IPS-15b (cell line): Measurements from ENCODE around the gene NUTM2G.
"Not testable (repeated sequence)": the region's sequence is repeated elsewhere in the genome, so short reads cannot be mapped to it uniquely, and the experiment has no call there.

Experiments used
- H3K27me3 ChIP-seq: one replicate; pipeline ENCODE4 v1.6.1; 2013; ENCODE audit warnings: low read length; ENCODE audit not compliant: control insufficient read depth, insufficient read depth
- H3K36me3 ChIP-seq: one replicate; pipeline ENCODE4 v1.6.1; 2013; ENCODE audit warnings: low read length; ENCODE audit not compliant: control insufficient read depth, insufficient read depth
- H3K4me1 ChIP-seq: one replicate; pipeline ENCODE4 v1.6.1; 2013; ENCODE audit warnings: mild to moderate bottlenecking, low read length; ENCODE audit not compliant: control insufficient read depth, insufficient read depth
- H3K4me3 ChIP-seq: one replicate; pipeline ENCODE4 v1.5.1; 2013; ENCODE audit warnings: low read depth, low read length
- H3K9ac ChIP-seq: one replicate; pipeline ENCODE4 v1.6.1; 2013; ENCODE audit warnings: low read depth, mild to moderate bottlenecking, low read length
- H3K9me3 ChIP-seq: one replicate; pipeline ENCODE4 v1.6.1; 2013; ENCODE audit warnings: mild to moderate bottlenecking, low read length; ENCODE audit not compliant: control insufficient read depth, insufficient read depth

NUTM2G gene

GRCh38 chr9:96920803-96921202, 7.8 kb upstream of the NUTM2G start:
- H3K4me3 ChIP-seq, H3K9ac ChIP-seq, H3K36me3 ChIP-seq, H3K9me3 ChIP-seq, H3K27me3 ChIP-seq, H3K4me1 ChIP-seq: not testable (repeated sequence)

- H3K27me3 ChIP-seq, H3K9me3 ChIP-seq, H3K9ac ChIP-seq, H3K4me1 ChIP-seq, H3K4me3 ChIP-seq, H3K36me3 ChIP-seq: not testable (repeated sequence)
Observed at GRCh38 chr9:96925587-96925986, 3.1 kb upstream of the NUTM2G start.

- H3K27me3 ChIP-seq, H3K9me3 ChIP-seq, H3K36me3 ChIP-seq, H3K4me1 ChIP-seq, H3K4me3 ChIP-seq, H3K9ac ChIP-seq: not testable (repeated sequence)
Observed at GRCh38 chr9:96931665-96932064, 3.0 kb downstream of the NUTM2G start.

GRCh38 chr9:96934097-96934496, 5.5 kb downstream of the NUTM2G start:
- not testable (repeated sequence) for H3K9me3 ChIP-seq, H3K4me1 ChIP-seq, H3K36me3 ChIP-seq, H3K9ac ChIP-seq, H3K27me3 ChIP-seq, H3K4me3 ChIP-seq

- not testable (repeated sequence) for H3K27me3 ChIP-seq, H3K9ac ChIP-seq, H3K36me3 ChIP-seq, H3K9me3 ChIP-seq, H3K4me3 ChIP-seq, H3K4me1 ChIP-seq
Observed at GRCh38 chr9:96934706-96935105, 6.1 kb downstream of the NUTM2G start.

GRCh38 chr9:96935401-96935800, 6.8 kb downstream of the NUTM2G start:
- H3K4me1 ChIP-seq, H3K36me3 ChIP-seq, H3K27me3 ChIP-seq, H3K9me3 ChIP-seq, H3K9ac ChIP-seq, H3K4me3 ChIP-seq: not testable (repeated sequence)

GRCh38 chr9:96937442-96937841, 8.8 kb downstream of the NUTM2G start:
- H3K9ac ChIP-seq, H3K4me3 ChIP-seq, H3K9me3 ChIP-seq, H3K27me3 ChIP-seq, H3K36me3 ChIP-seq, H3K4me1 ChIP-seq: not testable (repeated sequence)

GRCh38 chr9:96938957-96939665, 10.5 kb downstream of the NUTM2G start:
- not testable (repeated sequence) for H3K27me3 ChIP-seq, H3K36me3 ChIP-seq, H3K4me3 ChIP-seq, H3K9ac ChIP-seq, H3K4me1 ChIP-seq, H3K9me3 ChIP-seq

- not testable (repeated sequence) for H3K27me3 ChIP-seq, H3K9ac ChIP-seq, H3K9me3 ChIP-seq, H3K4me1 ChIP-seq, H3K4me3 ChIP-seq, H3K36me3 ChIP-seq
Observed at GRCh38 chr9:96940982-96941381, 12.3 kb downstream of the NUTM2G start.

- H3K9me3 ChIP-seq, result not testable (repeated sequence)
Observed at GRCh38 chr9:96941628-96942027, 13.0 kb downstream of the NUTM2G start.

GRCh38 chr9:96942181-96942580, 13.5 kb downstream of the NUTM2G start:
- not testable (repeated sequence) for H3K36me3 ChIP-seq, H3K9ac ChIP-seq, H3K4me3 ChIP-seq, H3K4me1 ChIP-seq, H3K27me3 ChIP-seq, H3K9me3 ChIP-seq

More at GRCh38 chr9:96941628-96942027, 13.0 kb downstream of the NUTM2G start:
- H3K4me3 ChIP-seq, H3K36me3 ChIP-seq, H3K9ac ChIP-seq, H3K27me3 ChIP-seq, H3K4me1 ChIP-seq: not testable (repeated sequence)

GRCh38 chr9:96949346-96949745, 20.7 kb downstream of the NUTM2G start:
- not testable (repeated sequence) for H3K4me3 ChIP-seq, H3K9ac ChIP-seq, H3K9me3 ChIP-seq

GRCh38 chr9:96950539-96950938, 21.9 kb downstream of the NUTM2G start:
- not testable (repeated sequence) for H3K9ac ChIP-seq, H3K9me3 ChIP-seq, H3K36me3 ChIP-seq, H3K4me3 ChIP-seq, H3K27me3 ChIP-seq, H3K4me1 ChIP-seq

More at GRCh38 chr9:96949346-96949745, 20.7 kb downstream of the NUTM2G start:
- H3K27me3 ChIP-seq, H3K36me3 ChIP-seq, H3K4me1 ChIP-seq: not testable (repeated sequence)
